Activated CD4-positive, alpha-beta T cell treated with anti-CD3 and anti-CD28 coated beads for 4 hours (primary cell): ENCODE results near the gene IPMK.
"Not testable (repeated sequence)": the region's sequence is repeated elsewhere in the genome, so short reads cannot be mapped to it uniquely, and the experiment has no call there.

Experiments
- DNase-seq, 2 donors: peaks; one replicate each; pipeline ENCODE4 v3.0.0-alpha.2; 2020

Gene IPMK

GRCh38 chr10:58219875-58220274 is 47.8 kb downstream of the IPMK start:
- no peak for DNase-seq

DNA sequence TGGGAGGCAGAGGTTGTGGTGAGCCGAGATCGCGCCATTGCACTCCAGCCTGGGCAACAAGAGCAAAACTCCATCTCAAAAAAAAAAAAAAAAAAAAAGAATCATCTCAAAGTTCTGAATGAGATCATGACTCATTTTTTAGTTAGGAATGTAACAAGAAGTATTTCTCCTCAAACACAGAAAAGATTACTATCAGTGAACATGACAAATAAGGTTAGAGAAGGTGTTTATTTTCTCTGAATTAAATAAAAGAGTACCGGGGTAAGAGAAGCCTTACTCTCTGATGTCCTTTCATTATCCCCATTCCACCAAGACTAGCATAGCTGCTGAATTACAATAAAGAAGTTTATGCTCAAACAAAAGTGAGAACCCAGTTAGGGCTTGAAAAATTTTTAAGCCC is 50.1 kb downstream of the IPMK start:
- DNase-seq: no peak

GRCh38 chr10:58212622-58213021 is 55.1 kb downstream of the IPMK start:
- no peak for DNase-seq

DNA sequence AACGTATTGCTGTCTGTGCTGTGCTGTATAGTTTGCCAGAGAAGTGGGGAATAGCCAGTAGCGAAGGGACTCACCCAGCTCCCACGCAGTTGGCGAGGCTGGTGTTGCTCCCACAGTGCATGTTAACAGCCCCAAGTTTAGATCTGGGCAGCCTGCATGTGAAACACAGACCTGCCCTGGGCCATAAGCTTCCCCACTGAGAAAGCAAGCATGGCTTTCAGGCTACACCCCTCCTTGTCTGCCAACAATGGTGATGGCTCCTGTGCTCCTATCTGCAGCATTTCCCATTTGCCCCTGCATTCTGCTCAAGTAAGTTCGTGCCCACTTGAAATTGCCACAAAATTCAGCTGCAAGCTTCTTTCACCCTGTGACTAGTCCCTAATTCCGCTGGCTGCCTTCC is 57.5 kb downstream of the IPMK start:
- no peak for DNase-seq

GRCh38 chr10:58209669-58210068 is 58.0 kb downstream of the IPMK start:
- DNase-seq: no peak

DNA sequence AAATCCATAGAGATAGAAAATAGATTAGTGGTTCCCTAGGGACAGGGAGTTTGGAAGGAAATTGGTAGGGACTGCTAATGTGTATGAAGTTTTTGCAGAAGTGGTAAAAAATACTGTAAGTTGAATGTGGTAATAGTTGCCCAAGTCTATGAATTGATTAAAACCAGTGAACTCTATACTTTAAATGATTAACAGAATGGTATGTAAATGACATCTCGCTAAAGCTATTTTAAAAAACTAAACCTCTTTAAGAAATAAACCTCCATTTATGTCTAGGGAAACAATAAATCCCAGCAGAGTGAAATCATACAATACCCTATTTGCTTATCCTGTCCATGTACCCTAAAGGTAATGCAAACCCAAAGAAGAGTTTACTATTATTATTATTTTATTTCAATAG is 61.4 kb downstream of the IPMK start:
- DNase-seq: no peak

DNA sequence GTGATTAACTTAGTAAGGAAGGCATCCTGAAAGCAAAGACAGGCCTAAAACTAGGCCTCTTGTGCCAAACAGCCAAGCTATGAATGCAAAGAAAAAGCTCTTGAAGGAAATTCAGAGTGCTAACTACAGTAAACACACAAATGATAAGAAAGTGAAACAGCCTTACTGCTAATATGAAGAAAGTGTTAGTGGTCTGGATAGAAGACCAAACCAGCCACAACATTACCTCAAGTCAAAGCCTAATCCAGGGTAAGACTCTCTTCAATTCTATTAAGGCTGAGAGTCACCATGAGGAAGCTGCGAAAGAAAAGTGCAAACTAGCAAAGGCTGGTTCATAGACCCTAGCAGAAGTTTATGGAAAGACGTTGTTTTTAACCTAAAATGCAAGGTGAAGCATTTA is 66.0 kb downstream of the IPMK start:
- no peak for DNase-seq

GRCh38 chr10:58189269-58189668 is 78.4 kb downstream of the IPMK start:
- DNase-seq: no peak

GRCh38 chr10:58184120-58184670 is 83.5 kb downstream of the IPMK start:
- no peak for DNase-seq

DNA sequence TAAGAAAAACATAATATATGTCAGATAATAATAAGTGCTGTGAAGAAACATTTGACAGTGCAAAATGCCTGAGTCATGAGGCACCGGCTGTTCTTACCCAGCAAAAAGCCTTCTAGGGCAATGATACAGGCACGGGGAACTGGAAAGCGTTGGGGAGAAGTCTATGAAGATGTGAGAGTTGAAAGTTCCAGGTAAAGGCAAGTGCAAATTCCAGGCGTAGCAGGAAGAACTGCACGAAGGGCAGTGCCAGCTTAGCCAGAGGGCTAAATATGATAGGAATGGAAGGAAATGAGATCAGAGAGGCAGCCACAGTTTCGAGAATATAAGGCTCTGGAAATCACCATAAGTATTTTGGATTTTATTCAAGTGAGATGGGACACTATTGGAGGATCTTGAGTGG is 87.0 kb downstream of the IPMK start:
- DNase-seq: no peak

DNA sequence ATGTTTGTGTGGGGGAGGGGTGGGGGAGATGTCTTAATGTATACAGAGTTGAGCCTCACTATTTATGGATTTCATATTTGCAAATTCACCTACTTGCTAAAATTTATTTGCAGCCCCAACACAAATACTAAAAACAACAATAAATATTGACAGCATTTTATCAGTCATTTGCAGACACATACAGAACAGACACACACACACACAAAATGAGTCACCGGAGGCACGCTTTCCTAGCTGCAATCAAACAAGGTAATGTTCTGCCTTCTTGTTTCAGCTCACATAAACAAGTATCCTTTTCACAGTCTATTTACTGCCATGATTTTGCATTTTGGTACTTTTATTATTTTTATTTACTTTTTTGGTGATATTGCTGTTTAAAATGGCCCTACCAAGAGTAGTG is 88.5 kb downstream of the IPMK start:
- DNase-seq: no peak

DNA sequence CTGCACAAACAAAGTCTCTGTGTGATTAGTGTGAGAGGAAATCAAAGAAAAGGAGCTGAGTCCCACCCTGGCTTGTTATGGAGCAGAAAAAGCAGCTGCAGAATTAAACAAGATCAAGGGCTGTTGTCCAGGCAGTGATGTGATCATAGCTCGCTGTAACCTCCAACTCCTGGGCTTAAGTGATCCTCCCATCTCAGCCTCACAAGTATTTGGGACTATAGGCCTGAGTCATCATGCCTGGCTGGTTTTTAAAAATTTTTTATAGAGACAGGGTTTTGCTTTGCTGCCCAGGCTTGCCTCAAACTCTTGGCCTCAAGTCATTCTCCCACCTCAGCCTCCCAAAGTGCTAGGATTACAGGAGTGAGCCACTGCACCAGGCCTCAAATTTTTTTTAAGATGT is 88.9 kb downstream of the IPMK start:
- DNase-seq: no peak

DNA sequence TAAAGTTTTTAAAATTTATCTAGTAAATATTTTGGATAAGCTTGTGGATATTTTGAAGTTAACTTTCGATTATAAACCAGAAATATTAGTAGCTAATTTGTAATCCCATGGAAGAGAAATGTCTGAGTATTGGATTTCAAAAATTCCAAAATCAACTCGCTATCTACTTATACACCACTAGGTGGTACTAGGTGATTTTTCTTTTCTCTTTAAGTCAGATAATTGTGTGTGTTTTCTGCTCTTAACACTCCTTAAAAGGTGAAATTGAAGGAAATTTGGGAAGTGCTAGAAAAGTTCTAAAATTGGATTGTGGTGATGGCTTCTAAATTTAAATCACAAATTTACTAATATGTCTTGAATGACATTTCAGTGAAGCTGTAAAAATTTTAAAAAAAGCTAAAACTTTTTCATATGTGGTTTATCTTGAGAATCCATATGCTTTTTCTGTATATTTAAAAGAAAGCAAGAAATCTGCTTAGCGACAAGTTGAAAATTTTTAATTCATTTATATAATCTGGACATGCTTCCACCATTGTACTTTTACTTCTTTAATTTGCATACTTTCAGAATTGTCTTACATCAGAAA is 90.2 kb downstream of the IPMK start:
- DNase-seq: no peak

DNA sequence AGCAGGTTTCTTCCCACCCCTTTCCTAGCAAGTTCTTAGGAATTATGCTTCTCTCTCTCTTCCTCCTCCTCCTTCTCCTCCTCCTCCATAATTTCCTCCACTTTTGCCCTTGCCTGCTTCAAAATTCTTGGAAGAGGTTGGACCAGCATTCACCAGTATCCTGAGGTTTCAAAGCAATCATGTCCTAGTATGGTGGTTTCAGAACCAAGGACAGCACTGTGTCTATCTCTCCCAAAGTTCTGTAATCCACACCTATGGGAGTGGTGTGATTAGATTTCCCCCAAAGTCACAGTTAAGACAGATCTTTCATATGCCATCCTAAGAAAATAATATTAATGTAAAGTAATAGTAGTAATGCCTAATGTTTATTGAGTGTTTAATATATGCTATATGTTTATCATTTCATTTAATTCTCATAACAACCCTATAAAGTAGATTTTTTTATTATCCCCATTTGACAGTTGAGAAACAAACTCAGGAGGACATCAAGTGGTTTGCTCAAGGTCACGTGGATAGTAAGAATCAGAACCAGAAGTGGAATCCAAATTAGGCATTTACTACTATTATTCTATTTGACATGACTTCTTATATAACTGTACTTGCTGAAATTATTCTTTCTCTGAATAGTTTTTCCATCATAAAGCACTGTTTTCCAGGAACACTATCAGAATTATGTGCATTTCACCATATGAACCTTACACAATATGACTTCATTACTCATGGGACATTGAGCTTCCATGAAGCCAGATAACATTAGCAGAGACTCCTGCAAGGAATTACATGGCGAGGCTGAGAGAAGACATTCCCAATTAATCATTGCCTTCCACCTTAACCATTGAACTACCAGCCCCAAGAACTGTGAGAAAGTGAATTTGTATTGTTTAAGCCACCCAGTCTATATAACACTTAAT is 91.4 kb downstream of the IPMK start:
- DNase-seq: no peak

DNA sequence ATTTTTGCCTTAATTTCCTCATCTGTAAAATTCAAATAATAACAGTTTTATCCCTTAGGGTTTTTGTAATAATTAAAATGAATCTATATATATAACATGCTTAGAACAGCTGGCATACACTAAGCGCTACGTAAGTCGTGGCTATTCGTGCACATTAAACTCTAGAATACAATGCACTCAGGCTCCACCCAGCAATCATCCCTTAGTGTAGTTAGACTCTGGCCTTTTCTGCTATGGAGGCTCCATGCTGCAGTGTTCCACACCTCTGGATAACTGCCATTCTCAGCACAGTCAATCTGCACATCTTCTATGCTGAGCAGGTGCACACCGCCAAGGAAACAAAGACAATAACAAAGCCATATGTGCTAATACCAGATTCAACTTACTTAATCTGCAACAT is 92.9 kb downstream of the IPMK start:
- DNase-seq: no peak

DNA sequence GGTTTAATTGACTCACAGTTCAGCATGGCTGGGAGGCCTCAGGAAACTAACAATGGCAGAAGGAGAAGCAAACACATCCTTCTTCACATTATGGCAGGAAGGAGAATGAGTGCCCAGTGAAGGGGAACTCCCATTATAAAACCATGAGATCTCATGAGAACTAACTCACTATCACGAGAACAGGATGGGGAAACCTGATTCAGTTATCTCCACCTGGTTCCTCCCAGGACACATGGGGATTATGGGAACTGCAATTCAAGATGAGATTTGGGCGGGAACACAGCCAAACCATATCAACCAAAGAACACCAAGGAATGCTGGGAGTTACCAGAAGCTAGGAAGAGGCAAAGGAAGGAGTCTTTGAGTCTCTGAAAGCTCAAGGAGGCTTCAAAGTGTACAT is 94.3 kb downstream of the IPMK start:
- no peak for DNase-seq

- DNase-seq: no peak
Observed at GRCh38 chr10:58171146-58171545, 96.5 kb downstream of the IPMK start.

GRCh38 chr10:58164517-58164916 is 103.2 kb downstream of the IPMK start:
- DNase-seq: no peak

DNA sequence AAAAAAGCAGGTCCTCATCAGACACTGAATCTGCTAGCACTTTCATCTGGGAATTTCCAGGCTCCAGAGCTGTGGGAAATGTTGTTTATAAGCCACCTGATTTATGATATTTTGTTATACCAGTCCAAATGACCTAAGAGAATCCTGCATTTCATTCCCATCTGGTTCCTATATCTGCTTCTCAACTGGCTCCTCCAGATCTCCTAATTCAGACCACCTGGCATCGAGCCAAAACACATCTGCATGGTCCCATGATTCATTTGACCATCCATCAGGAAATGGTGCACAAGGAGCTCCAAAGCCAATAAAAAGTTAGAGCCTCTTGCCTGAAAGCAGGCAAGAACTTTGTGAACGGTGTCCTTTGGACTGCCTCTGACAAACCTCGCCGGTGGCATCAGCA is 108.9 kb downstream of the IPMK start:
- DNase-seq: no peak

DNA sequence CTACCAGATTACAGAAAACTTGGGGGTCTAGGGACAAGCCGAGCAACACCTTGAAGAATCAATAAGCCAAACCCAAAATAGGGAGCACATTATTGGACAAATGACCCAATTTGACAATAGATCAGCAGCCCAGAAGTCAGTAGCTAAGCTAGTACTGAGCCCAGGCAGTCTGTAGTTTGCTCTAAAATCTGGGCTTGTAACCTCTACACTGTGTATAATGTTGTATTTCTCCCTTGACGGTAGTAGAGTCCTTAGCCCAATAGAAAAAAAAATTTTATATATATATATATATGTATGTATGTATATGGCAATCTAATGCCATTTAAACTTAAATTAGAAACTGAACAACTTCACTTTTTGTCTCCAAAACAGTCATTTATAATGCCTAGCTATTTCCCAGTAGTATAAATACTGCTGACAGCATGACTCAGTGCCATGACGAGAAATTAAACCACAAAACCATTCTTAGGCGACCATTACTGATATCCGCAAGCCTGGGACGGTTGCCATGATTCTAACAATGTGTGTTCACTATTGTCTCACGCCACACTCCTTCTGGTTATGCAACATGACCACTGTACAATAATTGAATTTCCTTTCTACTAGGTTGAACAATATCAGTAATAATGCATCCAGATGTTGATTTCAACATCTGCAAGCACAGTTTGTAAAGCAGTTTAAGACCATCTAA is 110.5 kb downstream of the IPMK start:
- no peak for DNase-seq

GRCh38 chr10:58155941-58156340 is 111.8 kb downstream of the IPMK start:
- not testable (repeated sequence) for DNase-seq

- no peak for DNase-seq
Observed at GRCh38 chr10:58153751-58154150, 113.9 kb downstream of the IPMK start.

DNA sequence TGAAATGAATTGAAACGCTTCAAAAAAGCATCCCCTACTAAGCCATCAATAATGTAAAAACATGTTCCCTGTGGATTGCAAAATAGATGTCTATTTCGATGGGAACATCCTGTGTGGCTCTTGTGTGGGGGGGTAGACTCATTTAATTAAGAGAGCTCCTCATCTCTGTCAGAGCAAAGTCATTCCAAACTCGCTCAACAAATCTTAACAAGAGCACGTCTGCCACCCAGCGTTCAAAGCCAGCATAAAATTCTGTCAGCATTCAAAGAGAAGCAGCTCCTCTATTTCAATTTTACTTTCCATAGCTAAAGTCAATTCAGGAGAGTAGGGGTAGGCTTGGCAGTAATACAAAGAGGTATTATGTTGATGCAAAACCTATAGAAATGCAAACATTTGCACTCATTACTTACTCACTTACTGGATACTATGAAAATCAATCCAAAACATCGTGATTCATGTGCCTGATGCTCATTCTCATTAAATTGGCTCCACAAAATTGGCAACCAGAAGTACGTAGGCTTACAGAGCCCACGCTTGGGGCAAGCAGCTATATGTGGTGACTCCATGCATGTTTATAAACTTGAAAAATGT is 114.9 kb downstream of the IPMK start:
- DNase-seq: peak in 1 of 2 donors; percentile 6
